Measurements from ENCODE around the gene JARID2. TPM values are rescaled to one million over a fixed set of nuclear protein-coding genes. Genes with fewer than 3 reads are reported as not detected.

JARID2 gene
- total and polyA plus RNA-seq, 10 of the 15 experiments (the other 5 are each of a cell fraction or from before 2014, with no cell fraction given): 4.2 to 21.6 (median 11.7) TPM

- FAIRE-seq (no peak), ATAC-seq (no peak), DNase-seq (ENCODE audit: low read depth, low spot score) (no peak)
- intact Hi-C loops (cut with micrococcal nuclease; ENCODE audit: unreplicated experiment): no loop called here
- 80% methylated on average over 6 of the region's 6 CpGs for WGBS (ENCODE audit: insufficient coverage, insufficient replicate concordance, low lambda C conversion rate, missing lambda C conversion rate)
- BruUV-seq (replicated peaks): TSS peak; percentile 13
- Histone ChIP-seq H3K9me3 (replicated peaks; ENCODE audit: control insufficient read depth, insufficient read depth, low read length) (no peaks in the 10 kb centered on the region; the same call in 2 of the 3 replicates), H3K27ac (ENCODE audit: control insufficient read depth, insufficient read depth) (no peak overlapping the region), H3K4me3 (no peak overlapping the region), H3K36me3 (ENCODE audit: control insufficient read depth in 2 of 2, insufficient read depth in 2 of 2, low read length in 1 of 2) (peaks cover 4 to 9% of the 10 kb centered on the region in 2 experiments; a peak in 3 of 4 replicates), H3K79me2 (ENCODE audit: control insufficient read depth, insufficient read depth, low read length) (peaks cover 96% of the 10 kb centered on the region), H3K4me2 (ENCODE audit: control insufficient read depth, insufficient read depth) (no peak overlapping the region), H2AFZ (ENCODE audit: control insufficient read depth, low read depth, low read length) (no peak overlapping the region), H3K9ac (ENCODE audit: control insufficient read depth, insufficient read depth, low read length) (no peak overlapping the region), H3K4me1 (ENCODE audit: control insufficient read depth, insufficient read depth, low read length) (peaks cover 33% of the 10 kb centered on the region), H4K20me1 (ENCODE audit: control insufficient read depth, insufficient read depth) (no peaks in the 10 kb centered on the region; the same call in 1 of the 2 replicates), H3K27me3 (replicated peaks in 1 of 2; ENCODE audit: control insufficient read depth in 2 of 2, insufficient read depth in 2 of 2, low read length in 1 of 2) (no peaks in the 10 kb centered on the region)
- in situ Hi-C loops (cut with MboI): no loop called here
- CTCF ChIA-PET: interaction anchor here (0.7 to 4.3 kb wide), 2 partner anchors 19 to 90 kb away, joined by 3 to 15 read pairs; no protein-coding TSS in a partner anchor
- POLR2A ChIA-PET: interaction anchor here (0.6 to 1.3 kb wide), 3 partner anchors 24 to 67 kb away, joined by 3 to 5 read pairs (median 3); no protein-coding TSS in a partner anchor
- SMC1A ChIA-PET (ENCODE audit: uncharacterized antibody, unreplicated experiment): interaction anchor here (1.0 to 7.8 kb wide), 5 partner anchors 9 to 29 kb away, joined by 3 to 85 read pairs (median 3); no protein-coding TSS in a partner anchor
- RAD21 ChIA-PET (ENCODE audit: unreplicated experiment): interaction anchor here (1.2 to 2.5 kb wide), 3 partner anchors 9 to 38 kb away, joined by 3 to 8 read pairs (median 4); no protein-coding TSS in a partner anchor
- TF ChIP-seq, protein P1, sequence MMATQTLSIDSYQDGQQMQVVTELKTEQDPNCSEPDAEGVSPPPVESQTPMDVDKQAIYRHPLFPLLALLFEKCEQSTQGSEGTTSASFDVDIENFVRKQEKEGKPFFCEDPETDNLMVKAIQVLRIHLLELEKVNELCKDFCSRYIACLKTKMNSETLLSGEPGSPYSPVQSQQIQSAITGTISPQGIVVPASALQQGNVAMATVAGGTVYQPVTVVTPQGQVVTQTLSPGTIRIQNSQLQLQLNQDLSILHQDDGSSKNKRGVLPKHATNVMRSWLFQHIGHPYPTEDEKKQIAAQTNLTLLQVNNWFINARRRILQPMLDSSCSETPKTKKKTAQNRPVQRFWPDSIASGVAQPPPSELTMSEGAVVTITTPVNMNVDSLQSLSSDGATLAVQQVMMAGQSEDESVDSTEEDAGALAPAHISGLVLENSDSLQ (IDR thresholded peaks at IDR 0.05): no peak
- TF ChIP-seq CBFB (IDR thresholded peaks at IDR 0.05; ENCODE audit: low read depth): no peak
- TF ChIP-seq MYC (IDR thresholded peaks at IDR 0.05; ENCODE audit: insufficient read depth, insufficient read length, insufficient replicate concordance, low read length, severe bottlenecking): no peak
- no peak for TF ChIP-seq RBBP5 (conservative IDR thresholded peaks at IDR 0.05)
- TF ChIP-seq, protein P2, sequence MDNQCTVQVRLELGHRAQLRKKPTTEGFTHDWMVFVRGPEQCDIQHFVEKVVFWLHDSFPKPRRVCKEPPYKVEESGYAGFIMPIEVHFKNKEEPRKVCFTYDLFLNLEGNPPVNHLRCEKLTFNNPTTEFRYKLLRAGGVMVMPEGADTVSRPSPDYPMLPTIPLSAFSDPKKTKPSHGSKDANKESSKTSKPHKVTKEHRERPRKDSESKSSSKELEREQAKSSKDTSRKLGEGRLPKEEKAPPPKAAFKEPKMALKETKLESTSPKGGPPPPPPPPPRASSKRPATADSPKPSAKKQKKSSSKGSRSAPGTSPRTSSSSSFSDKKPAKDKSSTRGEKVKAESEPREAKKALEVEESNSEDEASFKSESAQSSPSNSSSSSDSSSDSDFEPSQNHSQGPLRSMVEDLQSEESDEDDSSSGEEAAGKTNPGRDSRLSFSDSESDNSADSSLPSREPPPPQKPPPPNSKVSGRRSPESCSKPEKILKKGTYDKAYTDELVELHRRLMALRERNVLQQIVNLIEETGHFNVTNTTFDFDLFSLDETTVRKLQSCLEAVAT (IDR thresholded peaks at IDR 0.05): no peak
- TF ChIP-seq, protein P3, sequence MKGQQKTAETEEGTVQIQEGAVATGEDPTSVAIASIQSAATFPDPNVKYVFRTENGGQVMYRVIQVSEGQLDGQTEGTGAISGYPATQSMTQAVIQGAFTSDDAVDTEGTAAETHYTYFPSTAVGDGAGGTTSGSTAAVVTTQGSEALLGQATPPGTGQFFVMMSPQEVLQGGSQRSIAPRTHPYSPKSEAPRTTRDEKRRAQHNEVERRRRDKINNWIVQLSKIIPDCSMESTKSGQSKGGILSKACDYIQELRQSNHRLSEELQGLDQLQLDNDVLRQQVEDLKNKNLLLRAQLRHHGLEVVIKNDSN (IDR thresholded peaks at IDR 0.05; ENCODE audit: borderline replicate concordance, extremely low read length, insufficient read depth, low read depth, low read length): no peak
- TF ChIP-seq CREB1 (IDR thresholded peaks at IDR 0.05; ENCODE audit: low read depth): no peak
- no peak for TF ChIP-seq STAT3 (IDR thresholded peaks at IDR 0.05; ENCODE audit: low read depth, low read length)
- TF ChIP-seq TCF3 (IDR thresholded peaks at IDR 0.05; ENCODE audit: borderline replicate concordance, insufficient read depth, low read depth, low read length): no peak
- no peak for TF ChIP-seq IKZF2 (IDR thresholded peaks at IDR 0.05)
- no peak for TF ChIP-seq SIX5 (IDR thresholded peaks at IDR 0.05; ENCODE audit: low read depth, low read length, severe bottlenecking)
- TF ChIP-seq MAX (IDR thresholded peaks at IDR 0.05; ENCODE audit: low read depth, low read length): no peak
- TF ChIP-seq, protein P4, sequence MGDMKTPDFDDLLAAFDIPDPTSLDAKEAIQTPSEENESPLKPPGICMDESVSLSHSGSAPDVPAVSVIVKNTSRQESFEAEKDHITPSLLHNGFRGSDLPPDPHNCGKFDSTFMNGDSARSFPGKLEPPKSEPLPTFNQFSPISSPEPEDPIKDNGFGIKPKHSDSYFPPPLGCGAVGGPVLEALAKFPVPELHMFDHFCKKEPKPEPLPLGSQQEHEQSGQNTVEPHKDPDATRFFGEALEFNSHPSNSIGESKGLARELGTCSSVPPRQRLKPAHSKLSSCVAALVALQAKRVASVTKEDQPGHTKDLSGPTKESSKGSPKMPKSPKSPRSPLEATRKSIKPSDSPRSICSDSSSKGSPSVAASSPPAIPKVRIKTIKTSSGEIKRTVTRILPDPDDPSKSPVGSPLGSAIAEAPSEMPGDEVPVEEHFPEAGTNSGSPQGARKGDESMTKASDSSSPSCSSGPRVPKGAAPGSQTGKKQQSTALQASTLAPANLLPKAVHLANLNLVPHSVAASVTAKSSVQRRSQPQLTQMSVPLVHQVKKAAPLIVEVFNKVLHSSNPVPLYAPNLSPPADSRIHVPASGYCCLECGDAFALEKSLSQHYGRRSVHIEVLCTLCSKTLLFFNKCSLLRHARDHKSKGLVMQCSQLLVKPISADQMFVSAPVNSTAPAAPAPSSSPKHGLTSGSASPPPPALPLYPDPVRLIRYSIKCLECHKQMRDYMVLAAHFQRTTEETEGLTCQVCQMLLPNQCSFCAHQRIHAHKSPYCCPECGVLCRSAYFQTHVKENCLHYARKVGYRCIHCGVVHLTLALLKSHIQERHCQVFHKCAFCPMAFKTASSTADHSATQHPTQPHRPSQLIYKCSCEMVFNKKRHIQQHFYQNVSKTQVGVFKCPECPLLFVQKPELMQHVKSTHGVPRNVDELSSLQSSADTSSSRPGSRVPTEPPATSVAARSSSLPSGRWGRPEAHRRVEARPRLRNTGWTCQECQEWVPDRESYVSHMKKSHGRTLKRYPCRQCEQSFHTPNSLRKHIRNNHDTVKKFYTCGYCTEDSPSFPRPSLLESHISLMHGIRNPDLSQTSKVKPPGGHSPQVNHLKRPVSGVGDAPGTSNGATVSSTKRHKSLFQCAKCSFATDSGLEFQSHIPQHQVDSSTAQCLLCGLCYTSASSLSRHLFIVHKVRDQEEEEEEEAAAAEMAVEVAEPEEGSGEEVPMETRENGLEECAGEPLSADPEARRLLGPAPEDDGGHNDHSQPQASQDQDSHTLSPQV (IDR thresholded peaks at IDR 0.05): no peak
- no peak for TF ChIP-seq MYB (IDR thresholded peaks at IDR 0.05; ENCODE audit: borderline replicate concordance, low read depth, low read length)
These were observed 104.7 kb downstream of the JARID2 start for GRCh38 chr6:15350386-15351083.
